Measurements from ENCODE around the gene OR8B2. TPM values are rescaled to one million over a fixed set of nuclear protein-coding genes. Genes with fewer than 3 reads are reported as not detected.
"Not testable (repeated sequence)": the region's sequence is repeated elsewhere in the genome, so short reads cannot be mapped to it uniquely, and the experiment has no call there.

OR8B2 gene
- polyA plus RNA-seq (2013, experiment 1 of 2; ENCODE audit: insufficient read length): not detected
- polyA plus RNA-seq (2013, experiment 2 of 2; ENCODE audit: insufficient read length): not detected

GRCh38 chr11:124384399-124384798, at the start of gene OR8B2:
OR8B2 (minus strand) TSS chr11:124384499; CDS start chr11:124383343, 1,156 bp downstream.
- DNase-seq: no peak

GRCh38 chr11:124429599-124429998, 45.3 kb upstream of the OR8B2 start:
- no peak for DNase-seq

GRCh38 chr11:124424384-124424921, 40.2 kb upstream of the OR8B2 start, which contains the start of gene OR8B4:
OR8B4 (minus strand) TSS chr11:124424871; CDS start chr11:124424871, 0 bp downstream.
- DNase-seq: no peak

- DNase-seq: no peak
Observed at GRCh38 chr11:124421043-124421442, 36.7 kb upstream of the OR8B2 start.

GRCh38 chr11:124415356-124415923, 31.1 kb upstream of the OR8B2 start:
- peak; percentile 33 for DNase-seq

- DNase-seq: no peak
Observed at GRCh38 chr11:124409906-124410305, 25.6 kb upstream of the OR8B2 start.

GRCh38 chr11:124405581-124405980, 21.3 kb upstream of the OR8B2 start:
- DNase-seq: no peak

GRCh38 chr11:124403186-124403585, 18.9 kb upstream of the OR8B2 start:
- DNase-seq: not testable (repeated sequence)

- peak; percentile 85 for DNase-seq
Observed at GRCh38 chr11:124402326-124402922, 18.1 kb upstream of the OR8B2 start.

- DNase-seq: no peak
Observed at GRCh38 chr11:124398924-124399323, 14.6 kb upstream of the OR8B2 start, which contains the start of gene OR8B3. OR8B3 (minus strand) TSS chr11:124399024; CDS start chr11:124397351, 1,673 bp downstream.

- not testable (repeated sequence) for DNase-seq
Observed at GRCh38 chr11:124396847-124397246, 12.5 kb upstream of the OR8B2 start.

- DNase-seq: peak; percentile 21
Observed at GRCh38 chr11:124394408-124394807, 10.1 kb upstream of the OR8B2 start.

- not testable (repeated sequence) for DNase-seq
Observed at GRCh38 chr11:124382857-124383256, 1.4 kb downstream of the OR8B2 start.

GRCh38 chr11:124380585-124380984, 3.7 kb downstream of the OR8B2 start:
- no peak for DNase-seq

- no peak for DNase-seq
Observed at GRCh38 chr11:124376280-124376679, 8.0 kb downstream of the OR8B2 start.

GRCh38 chr11:124359566-124359965, 24.7 kb downstream of the OR8B2 start:
- DNase-seq: no peak

- no peak for DNase-seq
Observed at GRCh38 chr11:124346311-124346955, 37.9 kb downstream of the OR8B2 start.

GRCh38 chr11:124344346-124344745, 40.0 kb downstream of the OR8B2 start:
- no peak for DNase-seq

GRCh38 chr11:124340142-124340447, 44.2 kb downstream of the OR8B2 start:
- no peak for DNase-seq

- DNase-seq: no peak
Observed at GRCh38 chr11:124339396-124340141, 44.7 kb downstream of the OR8B2 start.

Data from fibroblast of skin of back (primary cell).